ENCODE data around the gene LOXL4.

LOXL4 gene

GRCh38 chr10:98267894-98268693 is at the start of gene LOXL4:
LOXL4 (minus strand) TSS chr10:98268194; CDS start chr10:98263019, 5,175 bp downstream.
- no peak for FAIRE-seq

GRCh38 chr10:98316661-98317060 is 48.7 kb upstream of the LOXL4 start:
- no peak for FAIRE-seq

GRCh38 chr10:98316170-98316569 is 48.2 kb upstream of the LOXL4 start:
- no peak for FAIRE-seq

GRCh38 chr10:98314532-98315284 is 46.7 kb upstream of the LOXL4 start:
- no peak for FAIRE-seq

- no peak for FAIRE-seq
Observed at GRCh38 chr10:98313598-98313997, 45.6 kb upstream of the LOXL4 start.

- FAIRE-seq = no peak
Observed at GRCh38 chr10:98312822-98313221, 44.8 kb upstream of the LOXL4 start.

GRCh38 chr10:98312349-98312748 is 44.4 kb upstream of the LOXL4 start:
- FAIRE-seq = no peak

- FAIRE-seq = no peak
Observed at GRCh38 chr10:98310701-98311100, 42.7 kb upstream of the LOXL4 start.

GRCh38 chr10:98309366-98310355 is 41.7 kb upstream of the LOXL4 start:
- FAIRE-seq = no peak

- no peak for FAIRE-seq
Observed at GRCh38 chr10:98308669-98309365, 40.8 kb upstream of the LOXL4 start.

GRCh38 chr10:98307916-98308541 is 40.0 kb upstream of the LOXL4 start:
- FAIRE-seq = no peak

GRCh38 chr10:98306501-98306900 is 38.5 kb upstream of the LOXL4 start:
- FAIRE-seq = no peak

GRCh38 chr10:98303569-98303968 is 35.6 kb upstream of the LOXL4 start:
- no peak for FAIRE-seq

GRCh38 chr10:98302741-98303365 is 34.9 kb upstream of the LOXL4 start:
- no peak for FAIRE-seq

- FAIRE-seq = no peak
Observed at GRCh38 chr10:98301664-98302319, 33.8 kb upstream of the LOXL4 start.

- FAIRE-seq = no peak
Observed at GRCh38 chr10:98300526-98301229, 32.7 kb upstream of the LOXL4 start.

GRCh38 chr10:98299341-98299740 is 31.3 kb upstream of the LOXL4 start:
- no peak for FAIRE-seq

GRCh38 chr10:98296524-98296923 is 28.5 kb upstream of the LOXL4 start:
- no peak for FAIRE-seq

GRCh38 chr10:98295907-98296306 is 27.9 kb upstream of the LOXL4 start:
- no peak for FAIRE-seq

GRCh38 chr10:98295401-98295811 is 27.4 kb upstream of the LOXL4 start:
- FAIRE-seq = no peak
